ENCODE results near the gene ST8SIA1.

GRCh38 chr12:22211128-22211527 lies 123.4 kb downstream of the ST8SIA1 start:
- TF ChIP-seq, protein P1, sequence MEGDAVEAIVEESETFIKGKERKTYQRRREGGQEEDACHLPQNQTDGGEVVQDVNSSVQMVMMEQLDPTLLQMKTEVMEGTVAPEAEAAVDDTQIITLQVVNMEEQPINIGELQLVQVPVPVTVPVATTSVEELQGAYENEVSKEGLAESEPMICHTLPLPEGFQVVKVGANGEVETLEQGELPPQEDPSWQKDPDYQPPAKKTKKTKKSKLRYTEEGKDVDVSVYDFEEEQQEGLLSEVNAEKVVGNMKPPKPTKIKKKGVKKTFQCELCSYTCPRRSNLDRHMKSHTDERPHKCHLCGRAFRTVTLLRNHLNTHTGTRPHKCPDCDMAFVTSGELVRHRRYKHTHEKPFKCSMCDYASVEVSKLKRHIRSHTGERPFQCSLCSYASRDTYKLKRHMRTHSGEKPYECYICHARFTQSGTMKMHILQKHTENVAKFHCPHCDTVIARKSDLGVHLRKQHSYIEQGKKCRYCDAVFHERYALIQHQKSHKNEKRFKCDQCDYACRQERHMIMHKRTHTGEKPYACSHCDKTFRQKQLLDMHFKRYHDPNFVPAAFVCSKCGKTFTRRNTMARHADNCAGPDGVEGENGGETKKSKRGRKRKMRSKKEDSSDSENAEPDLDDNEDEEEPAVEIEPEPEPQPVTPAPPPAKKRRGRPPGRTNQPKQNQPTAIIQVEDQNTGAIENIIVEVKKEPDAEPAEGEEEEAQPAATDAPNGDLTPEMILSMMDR (IDR thresholded peaks at IDR 0.05; ENCODE audit: low read depth, low read length, poor library complexity, severe bottlenecking), result no peak
- TF ChIP-seq EZH2phosphoT487 (IDR thresholded peaks at IDR 0.05; ENCODE audit: borderline replicate concordance, low read length), result no peak
